Globus pallidus (tissue), 1 donor: ENCODE data around the gene SLC5A5.

Source experiments
- DNase-seq: peaks from one replicate; pipeline ENCODE4 v3.0.0-alpha.2; 2015; ENCODE audit warnings: low spot score

The SLC5A5 gene

DNA sequence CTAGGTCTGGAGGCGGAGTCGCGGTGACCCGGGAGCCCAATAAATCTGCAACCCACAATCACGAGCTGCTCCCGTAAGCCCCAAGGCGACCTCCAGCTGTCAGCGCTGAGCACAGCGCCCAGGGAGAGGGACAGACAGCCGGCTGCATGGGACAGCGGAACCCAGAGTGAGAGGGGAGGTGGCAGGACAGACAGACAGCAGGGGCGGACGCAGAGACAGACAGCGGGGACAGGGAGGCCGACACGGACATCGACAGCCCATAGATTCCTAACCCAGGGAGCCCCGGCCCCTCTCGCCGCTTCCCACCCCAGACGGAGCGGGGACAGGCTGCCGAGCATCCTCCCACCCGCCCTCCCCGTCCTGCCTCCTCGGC lies at the start of gene SLC5A5:
TSS of gene SLC5A5 (plus strand) at position 68 of the 373 bp plus-strand sequence. CDS start 375 bp downstream, outside the sequence.
- DNase-seq, result no peak

DNA sequence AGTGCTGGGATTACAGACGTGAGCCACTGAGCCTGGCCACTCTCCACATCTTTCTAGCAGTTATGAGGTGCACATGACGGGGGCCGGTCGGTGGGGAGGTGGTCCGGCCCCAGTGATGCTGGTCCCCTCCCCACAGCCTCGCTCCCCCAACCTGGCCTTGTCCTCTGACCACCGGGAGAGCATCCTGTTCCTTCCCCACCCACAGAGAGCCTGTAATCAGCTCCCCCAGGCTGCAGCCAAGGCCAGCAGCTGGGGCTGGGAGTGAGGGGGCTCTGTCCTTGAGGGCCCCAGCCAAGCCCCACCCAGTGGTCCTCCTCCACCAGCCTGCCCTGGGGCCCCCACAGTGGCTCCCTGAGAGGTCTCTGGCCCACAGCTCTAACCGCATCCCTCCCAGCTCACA lies 47.4 kb upstream of the SLC5A5 start:
- no peak for DNase-seq

DNA sequence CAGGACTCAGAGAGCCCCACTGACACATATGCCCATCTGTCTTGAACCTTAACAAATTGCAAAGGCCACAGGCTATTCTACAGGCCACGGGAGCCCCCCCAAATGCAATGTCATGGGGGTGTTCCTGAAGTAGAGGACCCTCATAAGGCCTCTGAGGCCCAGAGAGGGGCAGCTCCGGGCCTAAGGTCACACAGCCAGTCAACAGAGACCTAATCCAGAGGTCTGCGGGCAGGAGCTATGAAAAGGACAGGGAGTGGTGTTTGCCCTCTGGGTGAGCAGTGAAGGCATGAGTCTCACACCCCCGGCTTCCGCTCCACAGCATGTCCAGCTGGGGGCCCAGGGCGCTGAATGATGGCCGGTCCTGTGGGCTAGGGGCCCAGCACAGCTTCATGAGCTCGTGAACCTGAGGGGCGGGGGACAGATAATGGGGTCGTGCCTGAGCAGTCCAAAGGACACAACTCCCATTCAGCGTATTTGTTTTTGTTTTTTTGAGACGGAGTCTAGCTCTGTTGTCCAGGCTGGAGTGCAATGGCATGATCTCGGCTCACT lies 45.2 kb upstream of the SLC5A5 start:
- DNase-seq, result no peak

DNA sequence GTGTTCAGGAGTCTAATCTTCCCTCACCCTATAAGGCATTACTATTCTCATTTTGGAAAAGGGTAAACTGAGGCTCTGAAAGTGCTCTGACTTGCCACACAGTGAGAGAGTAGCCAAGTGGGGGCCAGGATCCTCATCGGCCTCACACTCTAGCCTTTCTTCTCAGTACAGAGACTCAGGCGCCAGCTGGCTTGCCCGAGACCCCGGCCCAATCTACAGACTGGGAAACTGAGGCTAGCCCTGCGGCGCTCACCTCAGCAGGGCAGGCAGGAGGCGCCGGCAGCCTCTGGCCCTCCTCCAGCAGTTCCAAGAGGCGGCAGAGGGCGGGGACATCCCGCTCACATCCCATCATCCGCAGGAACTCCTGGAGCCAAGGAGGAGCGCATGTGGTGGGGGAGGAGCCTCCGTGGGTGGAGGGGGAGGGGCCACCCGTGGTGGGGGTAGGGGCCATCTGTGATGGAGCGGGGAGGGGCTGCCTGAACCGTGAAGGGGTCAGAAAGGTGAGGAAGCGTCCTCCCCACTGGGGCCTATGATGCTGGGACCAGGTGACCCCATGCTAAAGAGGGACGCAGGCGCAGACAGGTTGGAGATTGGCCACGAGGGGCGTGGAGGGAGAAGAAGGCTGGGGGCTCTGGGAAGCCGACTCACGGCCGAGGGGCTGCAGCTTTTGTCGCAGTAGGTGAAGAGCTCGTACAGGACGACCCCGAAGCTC lies 41.7 kb upstream of the SLC5A5 start:
- DNase-seq, result no peak

DNA sequence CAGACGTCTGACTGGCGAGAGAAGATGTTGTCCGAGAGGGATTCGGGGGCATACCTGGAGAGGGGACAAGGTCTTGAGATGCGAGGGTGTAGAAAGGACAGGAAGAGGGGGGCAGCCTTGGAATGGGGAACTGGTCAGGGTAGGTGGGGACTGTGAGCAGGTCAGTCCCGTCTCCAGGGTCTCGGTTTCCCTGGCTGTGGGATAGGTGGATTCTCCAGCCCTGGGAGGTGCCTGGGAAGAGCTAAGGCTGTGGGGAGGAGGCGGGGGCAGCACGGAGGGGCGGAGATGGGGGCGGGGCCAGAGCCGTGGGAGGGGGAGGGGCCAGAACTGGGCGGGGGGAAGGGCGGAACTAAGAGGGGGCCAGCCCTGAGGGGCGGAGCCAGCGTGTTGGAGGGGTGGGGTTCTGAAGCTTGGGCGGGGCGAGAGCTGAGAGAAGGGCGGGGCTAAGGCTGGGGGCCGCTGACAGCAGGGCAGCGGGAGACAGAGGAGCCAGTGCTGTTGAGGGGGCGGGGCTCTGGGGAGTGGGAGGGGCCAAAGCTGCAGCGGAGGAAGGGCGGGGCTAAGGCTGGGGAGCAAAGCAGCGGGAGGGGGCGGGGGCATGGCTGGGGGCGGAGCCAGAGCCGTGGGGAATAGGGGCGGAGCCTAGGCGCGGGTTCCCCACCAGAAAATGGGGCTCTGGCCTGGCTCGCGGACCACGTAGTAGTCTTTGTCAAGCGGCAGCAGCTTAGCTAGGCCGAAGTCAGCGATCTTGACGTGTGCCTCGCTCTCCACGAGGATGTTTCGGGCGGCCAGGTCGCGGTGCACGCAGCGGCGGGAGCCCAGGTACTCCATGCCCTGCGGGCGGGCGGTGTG lies 41.0 kb upstream of the SLC5A5 start:
- DNase-seq, result no peak

DNA sequence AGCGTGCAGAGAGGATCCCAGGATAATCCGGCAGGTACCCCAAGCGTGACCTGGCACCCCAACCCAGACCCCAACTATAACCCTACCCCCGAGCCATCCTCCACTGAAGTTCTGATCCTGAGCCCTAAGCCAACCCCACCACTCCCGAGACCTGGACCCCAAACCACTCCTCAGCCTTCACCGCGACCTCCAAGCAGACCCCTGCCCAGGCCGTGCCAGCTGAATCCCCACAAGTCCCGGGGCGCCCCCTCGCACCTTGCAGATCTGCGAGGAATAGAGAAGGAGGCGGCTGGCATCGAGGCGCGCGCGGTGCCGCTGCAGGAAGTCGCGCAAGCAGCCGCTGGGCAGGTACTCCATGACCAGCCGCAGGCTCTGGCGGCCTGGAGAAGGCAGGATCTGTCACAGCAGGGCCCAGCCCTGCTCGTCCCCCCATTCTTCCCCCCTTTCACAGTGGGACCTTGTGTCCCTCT lies 40.3 kb upstream of the SLC5A5 start:
- no peak for DNase-seq

DNA sequence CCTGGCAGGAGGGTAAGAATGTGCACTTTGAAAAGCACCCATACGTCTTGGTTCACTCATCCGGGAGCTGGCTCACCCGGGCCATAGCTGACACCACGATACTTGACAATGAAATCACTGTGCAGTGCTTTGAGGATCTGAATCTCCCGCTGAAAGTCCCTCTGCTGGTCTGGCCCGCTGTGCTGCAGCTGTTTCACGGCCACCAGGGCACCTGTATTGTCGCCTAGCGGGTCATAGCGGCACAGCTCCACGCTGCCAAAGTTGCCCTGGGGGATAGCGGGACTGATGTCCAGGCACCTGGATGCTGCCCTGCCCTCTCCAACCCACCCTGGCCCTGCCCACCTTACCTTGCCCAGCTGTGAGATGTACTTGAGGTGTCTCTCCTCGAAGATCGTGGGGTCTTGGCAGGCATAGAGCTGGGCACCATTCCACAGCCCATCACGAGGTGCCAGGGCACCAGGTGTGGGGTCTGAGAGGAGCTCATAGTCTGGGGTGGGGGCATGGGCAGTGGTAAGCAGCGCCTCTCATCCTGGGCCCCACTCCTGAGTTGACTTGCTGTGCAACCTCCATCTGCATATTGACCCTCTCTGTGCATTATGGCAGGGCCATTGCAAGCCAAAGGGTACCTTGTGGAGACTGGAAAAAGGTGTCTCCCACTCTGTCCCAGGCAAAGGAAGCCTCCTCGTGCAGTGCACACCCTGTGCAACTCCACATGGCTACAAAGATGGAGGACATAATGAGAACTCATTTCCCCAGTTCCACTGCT lies 39.1 kb upstream of the SLC5A5 start:
- DNase-seq, result no peak

DNA sequence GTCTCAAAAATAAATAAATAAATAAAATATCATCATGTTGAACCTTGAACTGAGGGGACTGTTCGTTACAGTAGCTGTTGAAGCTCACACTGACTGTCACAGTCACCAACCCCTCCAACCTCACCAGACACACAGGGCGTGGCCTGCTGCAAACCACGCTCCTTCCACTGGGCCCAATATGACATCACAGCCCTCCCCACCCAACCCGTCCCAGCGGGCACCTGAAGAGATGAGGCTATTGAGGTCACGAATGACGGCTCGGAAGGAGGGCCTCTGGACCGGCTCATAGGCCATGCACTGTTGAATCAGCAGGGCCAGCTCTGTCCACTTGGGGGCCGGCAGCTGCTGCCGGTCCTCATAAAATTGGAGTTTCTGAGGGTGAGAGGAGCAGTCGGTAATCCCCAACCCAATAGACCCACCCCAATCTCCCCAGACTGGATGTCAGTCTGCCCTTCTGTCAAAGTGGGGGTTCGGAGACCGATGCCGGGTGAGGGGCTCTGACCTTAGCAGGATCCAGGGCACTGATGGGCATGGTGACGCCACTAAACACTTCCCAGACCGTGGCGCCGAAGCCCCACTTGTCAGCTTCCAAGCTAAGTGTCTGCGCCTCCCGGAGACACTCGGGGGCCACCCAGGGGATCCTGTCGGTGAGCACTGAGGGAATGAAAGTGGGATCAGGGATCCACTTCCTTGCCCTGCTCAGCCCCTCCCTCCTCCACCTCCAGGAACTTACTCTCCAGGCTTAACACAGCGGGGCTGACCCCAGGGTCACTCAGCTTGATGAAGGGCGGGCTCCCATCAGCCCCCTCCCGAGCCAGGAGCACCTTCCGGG lies 37.2 kb upstream of the SLC5A5 start:
- no peak for DNase-seq

DNA sequence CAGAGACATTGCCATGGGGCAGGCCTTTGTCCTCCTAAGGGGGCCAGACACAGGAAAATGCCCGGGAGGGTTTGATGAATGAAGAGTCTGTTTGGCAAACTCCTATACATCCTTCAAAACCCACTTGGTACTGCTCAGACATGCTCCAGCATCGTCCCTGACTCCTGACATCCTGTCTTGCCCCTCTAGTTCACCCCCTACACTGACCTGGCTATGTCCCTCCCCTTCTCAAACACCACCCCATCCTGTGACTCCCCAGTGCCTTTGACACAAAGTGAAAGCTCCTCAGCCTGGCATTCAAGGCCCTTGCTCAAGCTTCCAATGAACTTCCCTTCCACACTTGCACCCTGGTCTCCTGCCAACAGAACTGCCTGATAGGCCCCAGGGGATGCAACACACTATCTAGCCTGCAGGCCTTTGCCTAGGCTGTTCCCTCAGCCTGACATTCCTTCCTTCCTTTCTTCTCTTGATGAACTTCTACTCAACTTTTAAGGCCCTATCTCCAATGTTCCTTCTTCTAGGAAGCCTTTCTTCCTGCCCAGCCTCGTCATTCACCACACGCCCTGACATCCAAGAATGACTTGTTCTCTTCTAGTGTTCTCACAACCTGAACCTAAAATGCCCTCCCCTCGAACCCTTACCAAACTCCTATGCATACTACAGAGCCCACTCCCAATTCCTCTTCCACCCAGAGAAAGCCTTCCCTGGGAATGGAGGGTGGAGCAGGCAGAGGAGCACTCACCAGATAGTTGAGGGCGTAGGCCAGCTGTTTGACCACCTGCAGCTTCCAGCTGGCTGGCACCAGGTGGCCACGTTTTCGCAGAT lies 36.4 kb upstream of the SLC5A5 start:
- no peak for DNase-seq

DNA sequence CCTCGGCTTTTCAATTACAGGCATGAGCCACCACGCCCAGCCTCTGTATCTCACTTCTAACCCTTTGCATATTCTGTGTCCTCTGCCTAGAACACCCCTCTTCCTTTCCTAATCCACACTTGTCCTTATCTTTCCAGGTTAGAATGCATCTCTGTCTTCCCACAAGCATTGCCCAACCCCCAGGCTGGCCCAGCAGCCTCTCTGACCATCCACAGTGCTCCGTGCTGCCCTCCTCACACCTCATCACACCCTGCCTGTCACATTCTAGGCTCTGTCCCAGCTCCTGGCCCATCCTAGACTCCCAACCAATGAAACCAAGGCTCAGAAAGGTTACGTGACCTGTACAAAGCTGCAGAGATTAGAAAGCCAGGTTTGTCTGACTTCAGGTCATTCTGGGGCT lies 35.2 kb upstream of the SLC5A5 start:
- no peak for DNase-seq

DNA sequence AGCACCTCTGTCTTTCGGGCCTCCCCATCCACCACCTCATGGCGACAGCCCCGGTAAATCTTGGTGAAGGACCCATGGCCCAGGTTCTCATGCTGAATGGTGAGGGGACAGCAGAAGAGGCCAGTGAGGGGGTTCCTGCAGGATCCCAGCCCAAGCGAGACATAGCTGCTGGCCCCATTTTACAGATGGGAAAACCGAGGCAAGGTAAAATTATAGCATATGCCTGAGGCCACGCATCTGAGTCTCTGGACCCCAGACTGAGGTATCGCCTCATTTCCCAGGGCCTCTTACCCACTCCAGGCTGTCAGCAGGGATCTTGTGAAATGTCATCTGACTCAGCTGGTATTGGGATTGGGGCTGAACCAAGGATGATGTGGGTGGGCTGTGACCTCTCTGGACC lies 33.8 kb upstream of the SLC5A5 start:
- no peak for DNase-seq

DNA sequence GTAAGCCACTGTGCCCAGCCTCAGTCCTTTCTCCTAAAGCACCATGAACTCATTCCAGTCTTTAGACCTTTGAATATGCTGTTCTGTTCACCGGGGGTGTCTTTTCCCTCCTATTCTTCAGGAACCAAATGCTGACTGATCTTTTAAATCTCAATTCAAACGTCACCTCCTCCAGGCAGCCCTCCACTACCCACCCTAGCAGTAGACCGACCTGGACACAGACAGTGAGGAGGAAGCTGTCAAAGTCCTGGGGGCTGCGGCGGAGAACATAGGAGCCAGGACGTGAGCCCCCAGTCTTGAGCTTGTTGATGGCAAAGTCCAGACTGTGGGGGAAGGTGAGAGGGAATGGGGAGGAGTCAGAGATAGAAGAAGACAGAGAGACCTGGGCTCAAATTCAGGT lies 31.7 kb upstream of the SLC5A5 start:
- no peak for DNase-seq

DNA sequence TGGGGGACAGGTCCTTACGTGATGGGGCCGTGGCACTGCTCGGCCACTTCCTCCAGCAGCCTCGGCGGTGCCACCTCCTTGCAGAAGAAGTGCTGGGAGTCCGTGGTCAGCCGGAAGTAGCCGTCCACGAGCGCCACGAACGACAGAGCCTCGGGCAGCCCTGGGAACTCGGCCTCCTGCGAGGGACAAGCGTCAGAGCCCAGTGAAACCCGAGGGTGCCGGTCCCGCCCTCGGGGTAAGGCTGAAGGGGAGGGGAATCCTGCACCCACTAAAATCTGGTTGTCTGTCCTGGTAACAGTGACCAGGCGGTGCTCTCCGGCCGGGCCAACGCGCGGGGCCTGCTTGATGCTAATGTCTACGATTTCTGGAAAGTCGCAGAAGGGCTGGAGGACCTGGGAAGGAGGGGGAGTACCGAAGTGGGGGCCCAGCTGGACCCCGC lies 30.4 kb upstream of the SLC5A5 start:
- DNase-seq, result no peak

DNA sequence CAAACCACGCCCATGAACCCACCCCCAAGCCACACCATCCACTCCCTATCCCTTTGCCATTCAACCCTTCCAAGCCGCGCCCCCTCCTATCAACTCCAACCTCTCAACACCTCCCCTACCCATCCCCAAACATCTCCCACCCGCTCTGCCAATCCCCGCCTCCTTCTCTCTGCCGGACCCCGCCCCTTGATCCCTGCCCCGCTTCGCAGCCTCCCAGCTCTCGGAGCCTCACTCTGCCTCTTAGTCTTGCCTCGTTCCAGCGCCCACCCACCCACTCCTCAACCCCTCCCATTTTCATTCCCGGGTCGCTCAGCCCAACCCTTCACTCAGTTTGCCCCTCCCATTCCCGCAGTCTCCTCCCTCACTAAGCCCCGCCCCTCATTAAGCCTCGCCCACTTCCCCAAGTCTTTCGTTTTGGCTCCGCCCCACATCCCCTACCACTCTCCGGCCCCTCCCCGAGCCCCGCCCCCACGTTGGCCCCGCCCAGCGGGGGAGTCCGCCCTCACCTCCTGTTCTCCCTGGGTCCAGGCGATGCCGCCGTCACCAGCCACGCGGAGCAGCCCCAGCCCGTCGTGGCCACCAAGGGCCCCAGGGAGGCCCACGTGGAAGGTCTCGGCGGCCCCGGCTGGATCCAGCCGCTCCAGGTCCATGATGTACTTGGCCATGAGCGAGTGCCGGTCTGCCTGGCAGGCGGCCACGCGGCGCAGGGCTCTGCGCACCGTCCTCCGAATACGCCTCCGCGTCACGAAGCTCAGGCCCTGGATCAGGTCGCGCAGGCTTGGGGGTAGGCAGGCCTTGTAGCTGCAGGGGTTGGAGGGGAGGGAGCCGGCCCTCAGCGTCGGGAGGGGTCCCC lies 29.7 kb upstream of the SLC5A5 start:
- no peak for DNase-seq

DNA sequence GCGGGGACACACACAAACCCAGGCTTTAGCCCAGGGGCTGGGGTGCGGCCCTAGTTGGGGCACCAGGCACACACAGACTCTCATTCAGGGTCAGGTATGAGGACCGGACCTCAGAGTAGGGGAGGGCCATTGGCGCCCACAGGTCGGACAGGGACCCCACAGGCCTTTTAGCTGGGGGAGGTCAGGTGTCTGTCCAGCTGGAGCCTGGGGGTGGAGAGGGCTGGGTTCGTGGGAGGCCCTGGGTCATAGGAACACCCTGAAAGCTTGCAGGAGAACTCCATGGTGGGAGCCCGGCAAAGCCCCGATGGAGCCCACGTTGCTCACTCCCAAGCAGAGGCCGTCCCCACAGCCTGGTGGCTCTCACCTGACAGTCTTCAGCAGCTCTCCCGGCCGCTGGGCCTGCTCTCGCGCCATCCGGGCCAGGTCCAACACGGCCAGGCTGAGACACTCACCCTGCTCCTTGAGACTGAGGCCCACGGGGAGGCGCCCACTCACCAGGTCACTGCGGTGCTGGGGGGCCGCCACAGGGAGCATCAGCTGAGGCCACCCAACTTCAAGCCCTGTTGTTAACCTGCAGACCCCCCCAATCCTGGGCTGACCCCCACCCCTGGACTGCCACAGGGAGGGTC lies 29.0 kb upstream of the SLC5A5 start:
- no peak for DNase-seq

DNA sequence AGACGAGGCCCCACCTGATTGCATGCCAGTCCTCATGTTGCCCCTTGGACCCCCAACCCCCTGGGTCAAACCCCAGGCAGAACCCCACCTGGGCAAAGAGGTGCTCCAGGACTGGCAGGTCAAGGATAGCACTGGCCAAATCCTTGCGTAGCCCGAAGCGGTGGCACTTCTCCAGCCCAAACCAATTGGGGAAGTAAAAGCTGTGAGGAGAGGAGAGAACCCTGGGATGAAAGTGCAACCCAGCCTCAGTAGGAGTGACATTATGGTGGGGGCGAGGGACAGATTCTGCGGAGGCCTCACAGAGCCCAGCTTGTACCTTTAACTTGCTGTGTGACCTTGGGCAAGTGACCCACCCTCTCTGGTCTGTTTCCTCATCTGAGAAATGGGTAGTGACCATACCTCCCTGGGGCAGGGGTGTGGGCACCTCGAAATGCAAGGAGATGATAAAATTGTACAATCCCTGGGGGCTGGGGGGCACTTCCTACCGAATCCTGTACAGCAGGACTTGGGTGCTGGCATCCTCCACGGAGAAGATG lies 28.4 kb upstream of the SLC5A5 start:
- no peak for DNase-seq

DNA sequence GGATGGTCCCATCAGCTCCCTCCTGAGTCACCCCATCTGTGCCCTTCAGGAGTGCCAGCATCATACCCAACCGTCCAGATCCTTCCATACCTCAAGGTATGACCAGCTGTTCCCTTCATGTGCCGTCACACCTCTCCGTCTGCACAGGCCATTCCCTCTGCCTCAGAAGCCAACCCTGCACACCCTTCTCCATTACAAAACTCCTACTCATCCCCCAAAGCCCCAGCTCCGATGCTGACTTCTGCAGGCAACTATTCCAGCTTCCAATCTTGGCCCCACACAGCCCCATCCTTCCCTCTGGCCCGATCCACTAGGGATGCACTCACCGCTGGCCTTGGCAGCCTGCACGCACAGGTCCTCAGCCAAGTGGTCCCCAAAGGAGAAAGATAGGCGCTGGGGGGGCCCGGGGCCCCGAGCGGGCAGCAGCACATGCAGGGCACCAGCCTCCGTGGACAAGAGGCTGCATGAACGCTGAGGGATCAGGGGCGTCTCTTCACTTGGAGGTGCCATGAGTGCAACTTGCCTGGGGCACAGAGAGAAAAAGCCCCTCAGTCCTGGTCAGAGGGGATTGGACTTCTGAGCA lies 27.7 kb upstream of the SLC5A5 start:
- DNase-seq, result no peak

DNA sequence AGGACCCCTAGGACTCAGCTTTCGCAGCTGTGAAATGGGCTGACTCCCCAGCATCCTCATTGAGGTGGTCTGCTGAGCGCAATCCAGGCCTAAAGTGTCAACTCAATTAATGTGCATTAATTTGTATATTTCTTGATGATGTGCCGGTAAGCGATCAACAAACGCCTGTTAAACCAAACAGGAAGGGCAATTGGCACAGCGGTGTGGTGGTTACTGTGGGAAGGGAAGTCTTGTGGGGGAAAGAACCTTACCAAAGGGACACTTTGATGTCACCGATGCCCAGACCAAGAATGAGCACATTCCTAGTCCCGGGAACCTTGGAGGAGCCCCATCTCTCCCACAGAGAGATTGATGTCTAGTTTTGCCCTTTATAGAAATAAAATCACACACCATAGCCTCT lies 25.6 kb upstream of the SLC5A5 start:
- DNase-seq, result no peak
